Endothelial cell (in vitro differentiated cells): ENCODE results near the gene ARHGAP33. TPM values are rescaled to one million over a fixed set of nuclear protein-coding genes. Genes with fewer than 3 reads are reported as not detected.

Experiments used
- DNase-seq: peaks from one replicate; pipeline ENCODE4 v3.0.0; 2021; ENCODE audit warnings: low spot score
- H3K27ac Mint-ChIP-seq: one replicate; pipeline ENCODE4 v1.8.0; 2021; ENCODE audit warnings: mixed read lengths, inconsistent platforms; ENCODE audit not compliant: unreplicated experiment
- H3K27me3 Mint-ChIP-seq: one replicate; pipeline ENCODE4 v1.8.0; 2021; ENCODE audit warnings: mild to moderate bottlenecking, moderate library complexity, mixed read lengths, inconsistent platforms; ENCODE audit not compliant: unreplicated experiment
- H3K36me3 Mint-ChIP-seq: one replicate; pipeline ENCODE4 v1.8.0; 2021; ENCODE audit warnings: mild to moderate bottlenecking, low read depth, mixed read lengths, inconsistent platforms; ENCODE audit not compliant: unreplicated experiment
- H3K4me1 Mint-ChIP-seq: one replicate; pipeline ENCODE4 v1.8.0; 2021; ENCODE audit warnings: mild to moderate bottlenecking, mixed read lengths, inconsistent platforms; ENCODE audit not compliant: unreplicated experiment
- H3K4me3 Mint-ChIP-seq: one replicate; pipeline ENCODE4 v1.8.0; 2021; ENCODE audit warnings: mild to moderate bottlenecking, mixed read lengths, inconsistent platforms; ENCODE audit not compliant: unreplicated experiment
- H3K9me3 Mint-ChIP-seq: one replicate; pipeline ENCODE4 v1.8.0; 2021; ENCODE audit warnings: mixed read lengths, inconsistent platforms; ENCODE audit not compliant: unreplicated experiment
- CTCF ChIP-seq: fragments of 200-600 bp; sonication (generic); IDR thresholded peaks from one replicate; pipeline ENCODE4 v1.5.0; 2021; ENCODE audit warnings: antibody characterized with exemption; ENCODE audit not compliant: unreplicated experiment
- total RNA-seq: library from RNA; stranded (reverse); fragmentation: NEBNext Ultra II Directional; extraction: Animal tissue kit (Norgen Biotek cat#: 25700); gene quantifications from one replicate; pipeline ENCODE4 v1.2.1, GENCODE V29; 2021; ENCODE audit not compliant: unreplicated experiment

ARHGAP33 gene
- total RNA-seq, 1 donor from 2014 or later, result 8.5 TPM

- no peaks in the 10 kb centered on the region for H3K9me3 Mint-ChIP-seq
- no peak for DNase-seq
- H3K36me3 Mint-ChIP-seq, result peaks cover 5% of the 10 kb centered on the region
- peak overlapping the region; percentile 88 for H3K4me3 Mint-ChIP-seq
- H3K4me1 Mint-ChIP-seq, result peaks cover 13% of the 10 kb centered on the region
- TF ChIP-seq CTCF, result no peak
- no peak overlapping the region for H3K27ac Mint-ChIP-seq
- peaks cover 17% of the 10 kb centered on the region for H3K27me3 Mint-ChIP-seq
These were observed 392 bp upstream of the ARHGAP33 start for GRCh38 chr19:35775046-35775297.

GRCh38 chr19:35776102-35776788 lies 881 bp downstream of the ARHGAP33 start:
- TF ChIP-seq CTCF, result no peak
- H3K27ac Mint-ChIP-seq, result no peak overlapping the region

GRCh38 chr19:35777086-35777841 lies 1.9 kb downstream of the ARHGAP33 start:
- Mint-ChIP-seq H3K27me3 (peaks cover 20% of the 10 kb centered on the region), H3K4me3 (peak overlapping the region; percentile 56), H3K9me3 (no peaks in the 10 kb centered on the region), H3K27ac (peak overlapping the region; percentile 18), H3K4me1 (peaks cover 13% of the 10 kb centered on the region), H3K36me3 (peaks cover 5% of the 10 kb centered on the region)
- DNase-seq, result no peak
- TF ChIP-seq CTCF, result no peak

More at GRCh38 chr19:35776102-35776788, 881 bp downstream of the ARHGAP33 start:
- Mint-ChIP-seq H3K9me3 (no peaks in the 10 kb centered on the region), H3K36me3 (peaks cover 5% of the 10 kb centered on the region), H3K27me3 (peaks cover 18% of the 10 kb centered on the region), H3K4me3 (peak overlapping the region; percentile 81), H3K4me1 (peaks cover 13% of the 10 kb centered on the region)
- DNase-seq, result no peak

- no peaks in the 10 kb centered on the region for H3K9me3 Mint-ChIP-seq
- peaks cover 21% of the 10 kb centered on the region for H3K27me3 Mint-ChIP-seq
- no peak for TF ChIP-seq CTCF
- H3K36me3 Mint-ChIP-seq, result peaks cover 8% of the 10 kb centered on the region
- no peak for DNase-seq
- peak overlapping the region; percentile 18 for H3K27ac Mint-ChIP-seq
- no peak overlapping the region for H3K4me3 Mint-ChIP-seq
- H3K4me1 Mint-ChIP-seq, result peaks cover 13% of the 10 kb centered on the region
These were observed 2.6 kb downstream of the ARHGAP33 start for GRCh38 chr19:35777961-35778360.

GRCh38 chr19:35779033-35779432 lies 3.7 kb downstream of the ARHGAP33 start:
- H3K36me3 Mint-ChIP-seq, result peaks cover 12% of the 10 kb centered on the region
- H3K4me1 Mint-ChIP-seq, result peaks cover 17% of the 10 kb centered on the region
- TF ChIP-seq CTCF, result no peak

More at GRCh38 chr19:35779033-35779432, 3.7 kb downstream of the ARHGAP33 start:
- no peak for DNase-seq
- peaks cover 24% of the 10 kb centered on the region for H3K27me3 Mint-ChIP-seq
- H3K9me3 Mint-ChIP-seq, result no peaks in the 10 kb centered on the region
- H3K4me3 Mint-ChIP-seq, result no peak overlapping the region
- H3K27ac Mint-ChIP-seq, result no peak overlapping the region
